H1 (cell line): Measurements from ENCODE around the gene ZSCAN22. TPM values are rescaled to one million over a fixed set of nuclear protein-coding genes. Genes with fewer than 3 reads are reported as not detected.
"Not testable (repeated sequence)": the region's sequence is repeated elsewhere in the genome, so short reads cannot be mapped to it uniquely, and the experiment has no call there.

Source experiments
- CTCF ChIA-PET: fragments of 300-600 bp; sonication (Branson Sonifier 250); formaldehyde crosslinking; loops from one replicate; lab custom pipeline; 2021; ENCODE audit not compliant: partially characterized antibody; lab: Charles Lee
- POLR2A ChIA-PET: fragments of 300-600 bp; sonication (Branson Sonifier 250); formaldehyde crosslinking; loops from one replicate; lab custom pipeline; 2021; ENCODE audit warnings: inconsistent platforms; ENCODE audit not compliant: partially characterized antibody; lab: Charles Lee
- DNase-seq, 2 experiments: peaks; one replicate each; pipeline versions ENCODE4 v3.0.0 to v3.0.0-alpha.2; 2010 to 2022; ENCODE audit warnings: low spot score in 2 of 2, low read depth in 1 of 2, mixed read lengths in 1 of 2
- FAIRE-seq: peaks from 2 replicates; lab custom pipeline; 2011; peaks lifted over from hg19 to GRCh38; lab: Jason Lieb, UNC
- H2AFZ ChIP-seq: 2 replicates; pipeline ENCODE4 v1.8.1; 2012; ENCODE audit warnings: low read length, inconsistent platforms
- H2AK5ac ChIP-seq: 2 replicates; pipeline ENCODE4 v1.6.1; 2013; ENCODE audit warnings: low read depth, low read length
- H2BK120ac ChIP-seq: replicated peaks from 2 replicates; pipeline ENCODE3; 2013; ENCODE audit warnings: low read depth, low read length, inconsistent platforms
- H2BK12ac ChIP-seq: 2 replicates; pipeline ENCODE4 v1.6.1; 2013; ENCODE audit warnings: low read depth, low read length
- H2BK15ac ChIP-seq: 2 replicates; pipeline ENCODE4 v1.6.1; 2013; ENCODE audit warnings: low read length
- H2BK20ac ChIP-seq: 2 replicates; pipeline ENCODE4 v1.6.1; 2013; ENCODE audit warnings: low read length
- H2BK5ac ChIP-seq: 2 replicates; pipeline ENCODE4 v1.6.1; 2013; ENCODE audit warnings: low read depth, low read length
- H3K14ac ChIP-seq: 2 replicates; pipeline ENCODE4 v1.6.1; 2013; ENCODE audit warnings: inconsistent platforms; ENCODE audit not compliant: insufficient read length
- H3K18ac ChIP-seq: 2 replicates; pipeline ENCODE4 v1.6.1; 2013; ENCODE audit warnings: low read length; ENCODE audit errors: extremely low read depth
- H3K23ac ChIP-seq: 2 replicates; pipeline ENCODE4 v1.6.1; 2013; ENCODE audit warnings: inconsistent platforms; ENCODE audit not compliant: insufficient read length
- H3K23me2 ChIP-seq: 2 replicates; pipeline ENCODE4 v1.6.1; 2013; ENCODE audit warnings: low read depth, low read length
- H3K27ac ChIP-seq: 2 replicates; pipeline ENCODE4 v1.6.1; 2011; ENCODE audit warnings: low read depth, low read length, inconsistent platforms
- H3K27me3 ChIP-seq, 4 experiments: replicated peaks in 1 of 4; 1 replicate in 1 of 4; 2 replicates in 3 of 4; pipeline versions ENCODE4 v1.6.1 to v1.8.1; 2011 to 2013; ENCODE audit warnings: low read length in 3 of 4, mild to moderate bottlenecking in 3 of 4, inconsistent platforms in 2 of 4, mixed read lengths in 2 of 4, moderate library complexity in 1 of 4; ENCODE audit not compliant: control insufficient read depth in 3 of 4, insufficient read depth in 3 of 4; ENCODE audit errors: extremely low read depth in 1 of 4
- H3K36me3 ChIP-seq, 4 experiments: 2 replicates each; pipeline versions ENCODE4 v1.6.1 to v1.8.1; 2011 to 2013; ENCODE audit warnings: mild to moderate bottlenecking in 4 of 4, low read length in 3 of 4, moderate library complexity in 2 of 4, control low read depth in 1 of 4, inconsistent platforms in 1 of 4; ENCODE audit not compliant: insufficient read depth in 4 of 4, control insufficient read depth in 2 of 4
- H3K4ac ChIP-seq: replicated peaks from 2 replicates; pipeline ENCODE3; 2013; ENCODE audit warnings: low read length, low read depth, mixed read lengths, inconsistent platforms; ENCODE audit not compliant: insufficient read length
- H3K4me1 ChIP-seq, 4 experiments: replicated peaks in 1 of 4; 1 replicate in 1 of 4; 2 replicates in 3 of 4; pipeline versions ENCODE4 v1.6.1 to v1.8.1; 2011 to 2013; ENCODE audit warnings: low read length in 3 of 4, inconsistent platforms in 2 of 4, mixed read lengths in 1 of 4; ENCODE audit not compliant: insufficient read depth in 4 of 4, control insufficient read depth in 3 of 4
- H3K4me2 ChIP-seq, 2 experiments: 2 replicates each; pipeline versions ENCODE4 v1.6.1 to v1.8.1; 2011 to 2013; ENCODE audit warnings: low read depth in 2 of 2, low read length in 2 of 2, control low read depth in 1 of 2, inconsistent platforms in 1 of 2, mild to moderate bottlenecking in 1 of 2; ENCODE audit not compliant: insufficient read depth in 1 of 2
- H3K4me3 ChIP-seq, 4 experiments: fragments of 200-600, 300-600 bp in 1 of 4; sonication (generic), shearing (Covaris generic), sonication (Bioruptor Twin) in 1 of 4; 2 replicates each; pipeline versions ENCODE4 v1.5.1 to v1.8.1; 2011 to 2016; ENCODE audit warnings: low read length in 4 of 4, low read depth in 3 of 4, control low read depth in 2 of 4, inconsistent platforms in 2 of 4, mild to moderate bottlenecking in 2 of 4, mixed read lengths in 1 of 4, moderate library complexity in 1 of 4; ENCODE audit not compliant: insufficient read depth in 2 of 4; ENCODE audit errors: extremely low read depth in 1 of 4
- H3K56ac ChIP-seq: replicated peaks from 2 replicates; pipeline ENCODE3; 2013; ENCODE audit warnings: low read depth, mild to moderate bottlenecking, mixed read lengths, low read length, inconsistent platforms; ENCODE audit not compliant: insufficient read length
- H3K79me1 ChIP-seq: 2 replicates; pipeline ENCODE4 v1.6.1; 2013; ENCODE audit warnings: low read depth, low read length, control low read depth
- H3K79me2 ChIP-seq, 2 experiments: 2 replicates each; pipeline versions ENCODE4 v1.6.1 to v1.8.1; 2012 to 2013; ENCODE audit warnings: low read length in 2 of 2, mild to moderate bottlenecking in 2 of 2, inconsistent platforms in 1 of 2; ENCODE audit not compliant: insufficient read depth in 2 of 2, control insufficient read depth in 1 of 2
- H3K9ac ChIP-seq, 4 experiments: replicated peaks in 1 of 4; 1 replicate in 1 of 4; 2 replicates in 3 of 4; pipeline versions ENCODE4 v1.6.1 to v1.8.1; 2011 to 2013; ENCODE audit warnings: low read depth in 3 of 4, low read length in 3 of 4, control low read depth in 2 of 4, mild to moderate bottlenecking in 2 of 4, moderate library complexity in 2 of 4, inconsistent platforms in 1 of 4; ENCODE audit errors: extremely low read depth in 1 of 4
- H3K9me3 ChIP-seq, 2 experiments: 2 replicates each; pipeline versions ENCODE4 v1.6.1 to v1.8.1; 2012 to 2013; ENCODE audit warnings: mild to moderate bottlenecking in 2 of 2, moderate library complexity in 2 of 2, control low read depth in 1 of 2, inconsistent platforms in 1 of 2, low read depth in 1 of 2, low read length in 1 of 2, mixed read lengths in 1 of 2; ENCODE audit not compliant: insufficient read depth in 2 of 2
- H4K20me1 ChIP-seq, 2 experiments: replicated peaks in 1 of 2; 2 replicates each; pipeline versions ENCODE3 to v1.8.1; 2011 to 2013; ENCODE audit warnings: inconsistent platforms in 2 of 2, low read length in 2 of 2, mild to moderate bottlenecking in 1 of 2; ENCODE audit not compliant: insufficient read depth in 2 of 2, control insufficient read depth in 1 of 2
- H4K5ac ChIP-seq: 2 replicates; pipeline ENCODE4 v1.6.1; 2013; ENCODE audit warnings: low read length, low read depth, mixed read lengths, inconsistent platforms; ENCODE audit not compliant: insufficient read length
- H4K8ac ChIP-seq: 2 replicates; pipeline ENCODE4 v1.8.0; 2013; ENCODE audit warnings: mild to moderate bottlenecking, moderate library complexity, low read length, inconsistent platforms; ENCODE audit not compliant: insufficient read depth; ENCODE audit errors: extremely low read depth
- H4K91ac ChIP-seq: replicated peaks from 2 replicates; pipeline ENCODE3; 2013; ENCODE audit warnings: low read length, mixed read lengths, inconsistent platforms; ENCODE audit not compliant: insufficient read length
- WGBS, 2 experiments: shearing (Covaris generic) in 1 of 2; methylation state at CpG; one replicate each; pipeline versions ENCODE4 v1.1.6 to v1.1.7; 2013 to 2015; ENCODE audit warnings: low lambda C conversion rate in 2 of 2, mixed read lengths in 2 of 2, inconsistent platforms in 1 of 2, low coverage in 1 of 2, missing lambda C conversion rate in 1 of 2; ENCODE audit not compliant: insufficient replicate concordance in 2 of 2, insufficient coverage in 1 of 2, insufficient read length in 1 of 2; ENCODE audit errors: extremely low coverage in 1 of 2, missing lambda C conversion rate in 1 of 2; 5-methylcytosine and 5-hydroxymethylcytosine counted together
- polyA plus RNA-seq, 7 experiments: library from polyadenylated mRNA; depleted of rRNA in 3 of 7; stranded (reverse) in 5 of 7; unstranded in 2 of 7; fragments of >200 nt in 5 of 7; fragments of 200-250 nt in 2 of 7; gene quantifications; 1 replicate in 5 of 7; 2 replicates in 1 of 7; 4 replicates in 1 of 7; pipeline versions ENCODE4 v1.2.1 to v1.2.3, GENCODE V29; 2011 to 2013; ENCODE audit warnings: missing spikeins in 2 of 7, mixed read lengths in 2 of 7
- total RNA-seq: library from RNA; stranded (reverse); fragmentation: NEBNext Ultra II Directional; extraction: Animal tissue kit (Norgen Biotek cat#: 25700); gene quantifications from 2 replicates; pipeline ENCODE4 v1.2.1, GENCODE V29; 2021

Gene ZSCAN22
- total and polyA plus RNA-seq, 2 of the 8 experiments (the other 6 are each of a cell fraction or from before 2014, with no cell fraction given) = 3.2 to 3.3 TPM

DNA sequence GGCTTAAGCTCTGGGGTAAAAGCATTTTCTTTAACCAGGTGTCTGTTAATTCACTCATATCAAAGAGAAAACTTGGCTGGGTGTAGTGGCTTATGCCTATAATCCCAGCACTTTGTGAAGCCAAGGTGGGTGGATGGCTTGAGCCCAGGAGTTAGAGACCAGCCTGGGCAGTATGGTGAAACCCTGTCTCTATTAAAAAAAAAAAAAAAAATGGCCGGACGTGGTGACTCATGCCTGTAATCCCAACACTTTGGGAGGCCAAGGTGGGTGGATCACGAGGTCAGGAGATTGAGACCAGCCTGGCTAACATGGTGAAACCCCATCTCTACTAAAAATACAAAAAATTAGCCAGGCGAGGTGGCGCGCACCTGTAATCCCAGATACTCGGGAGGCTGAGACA lies 49.9 kb downstream of the ZSCAN22 start:
- FAIRE-seq = not testable (repeated sequence)
- 69% methylated on average over 4 of the region's 7 CpGs; no CpG with 5 or more reads in 1 of the 2 experiments for WGBS, 2 experiments
- POLR2A ChIA-PET = interaction anchor here (1.5 to 8.5 kb wide), 4 partner anchors 11 to 50 kb away, joined by 3 to 94 read pairs (median 9); partner anchors contain the start of genes RNF225, RPS5, ZNF497 and ZSCAN22

More for the DNA sequence above, 49.9 kb downstream of the ZSCAN22 start:
- H3K9me3 ChIP-seq, H3K4ac ChIP-seq, H3K79me2 ChIP-seq, H2AFZ ChIP-seq, H3K23ac ChIP-seq, H3K14ac ChIP-seq, CTCF ChIA-PET, H3K56ac ChIP-seq, H3K79me1 ChIP-seq, H4K5ac ChIP-seq, H2BK12ac ChIP-seq, H4K20me1 ChIP-seq, H2BK5ac ChIP-seq, DNase-seq, H2BK20ac ChIP-seq, H4K91ac ChIP-seq, H3K18ac ChIP-seq, H3K23me2 ChIP-seq, H3K4me1 ChIP-seq, H4K8ac ChIP-seq, H2AK5ac ChIP-seq, H3K9ac ChIP-seq, H2BK15ac ChIP-seq, H3K4me2 ChIP-seq, H3K36me3 ChIP-seq, H3K27ac ChIP-seq, H3K4me3 ChIP-seq, H2BK120ac ChIP-seq, H3K27me3 ChIP-seq: not testable (repeated sequence)
